Measurements from ENCODE around the gene G6PC2.

Gene G6PC2

DNA sequence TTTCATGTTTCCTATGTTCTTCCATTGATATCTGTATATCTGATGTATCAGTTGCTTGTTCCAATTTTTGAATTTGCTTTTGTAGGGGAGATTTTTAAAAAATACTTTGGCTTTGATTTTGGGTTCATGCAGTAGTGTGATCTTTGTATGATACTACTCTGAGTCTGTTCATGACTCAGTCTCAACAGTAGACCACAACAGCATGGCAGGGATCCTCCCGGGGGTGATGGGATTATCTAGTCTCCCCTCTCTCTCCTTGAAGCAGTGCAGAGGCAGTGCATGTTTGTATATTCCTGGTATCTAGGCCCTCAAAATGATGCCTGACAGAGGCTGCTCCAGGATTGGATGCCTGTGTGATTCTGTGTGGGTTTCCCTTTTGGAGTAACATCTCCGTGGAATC, 55.3 kb downstream of the G6PC2 start:
- no peak for DNase-seq (ENCODE audit: low read depth, low spot score)
- POLR2A ChIA-PET: no interaction called here
- H3K4me3 ChIP-seq (ENCODE audit: low read depth, low read length): no peak overlapping the region
- CTCF ChIA-PET: no interaction called here
- TF ChIP-seq, protein P1, sequence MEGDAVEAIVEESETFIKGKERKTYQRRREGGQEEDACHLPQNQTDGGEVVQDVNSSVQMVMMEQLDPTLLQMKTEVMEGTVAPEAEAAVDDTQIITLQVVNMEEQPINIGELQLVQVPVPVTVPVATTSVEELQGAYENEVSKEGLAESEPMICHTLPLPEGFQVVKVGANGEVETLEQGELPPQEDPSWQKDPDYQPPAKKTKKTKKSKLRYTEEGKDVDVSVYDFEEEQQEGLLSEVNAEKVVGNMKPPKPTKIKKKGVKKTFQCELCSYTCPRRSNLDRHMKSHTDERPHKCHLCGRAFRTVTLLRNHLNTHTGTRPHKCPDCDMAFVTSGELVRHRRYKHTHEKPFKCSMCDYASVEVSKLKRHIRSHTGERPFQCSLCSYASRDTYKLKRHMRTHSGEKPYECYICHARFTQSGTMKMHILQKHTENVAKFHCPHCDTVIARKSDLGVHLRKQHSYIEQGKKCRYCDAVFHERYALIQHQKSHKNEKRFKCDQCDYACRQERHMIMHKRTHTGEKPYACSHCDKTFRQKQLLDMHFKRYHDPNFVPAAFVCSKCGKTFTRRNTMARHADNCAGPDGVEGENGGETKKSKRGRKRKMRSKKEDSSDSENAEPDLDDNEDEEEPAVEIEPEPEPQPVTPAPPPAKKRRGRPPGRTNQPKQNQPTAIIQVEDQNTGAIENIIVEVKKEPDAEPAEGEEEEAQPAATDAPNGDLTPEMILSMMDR (IDR thresholded peaks at IDR 0.05; ENCODE audit: insufficient read depth, low read length, missing control alignments): no peak

All from AG04449 (cell line).